ENCODE measurements around the gene PPP4R4.

DNA sequence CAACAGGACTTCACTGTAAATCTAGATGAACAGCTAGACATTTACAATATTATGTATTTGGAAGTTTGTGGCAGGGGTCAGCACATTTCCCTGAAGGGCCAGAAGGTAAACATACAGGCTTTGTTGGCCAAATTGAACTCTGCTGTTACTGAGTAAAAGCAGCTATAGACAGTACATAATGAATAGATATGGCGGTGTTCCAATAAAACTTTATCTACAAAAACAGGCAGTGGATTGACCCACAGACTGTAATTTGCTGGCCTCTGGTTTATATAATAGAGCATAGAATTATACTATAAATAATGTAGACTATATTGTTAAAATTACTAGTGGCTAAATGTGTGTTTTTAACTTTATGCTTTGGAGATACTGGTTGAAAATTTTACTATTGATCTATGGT lies 93.2 kb downstream of the PPP4R4 start:
- TF ChIP-seq YY1 (IDR thresholded peaks at IDR 0.05; ENCODE audit: insufficient read depth, insufficient read length) = no peak
- TF ChIP-seq ZNF274 (IDR thresholded peaks at IDR 0.05; ENCODE audit: low read depth, low read length) = no peak
- TF ChIP-seq SUZ12 (IDR thresholded peaks at IDR 0.05; ENCODE audit: extremely low read depth, insufficient read depth, insufficient read length) = no peak
